Cerebellar cortex (tissue), 1 donor: Measurements from ENCODE around the gene CCDC3.
"Not testable (repeated sequence)": the region's sequence is repeated elsewhere in the genome, so short reads cannot be mapped to it uniquely, and the experiment has no call there.

Source experiments
- DNase-seq: peaks from one replicate; pipeline ENCODE4 v3.0.0-alpha.2; 2015; ENCODE audit warnings: low spot score

Gene CCDC3

GRCh38 chr10:12887780-12888179, 113.7 kb downstream of the CCDC3 start:
- no peak for DNase-seq

- DNase-seq, result no peak
These were observed 116.7 kb downstream of the CCDC3 start for GRCh38 chr10:12884851-12885250.

- DNase-seq, result no peak
These were observed 121.1 kb downstream of the CCDC3 start for GRCh38 chr10:12880423-12880822.

- no peak for DNase-seq
These were observed 124.4 kb downstream of the CCDC3 start for GRCh38 chr10:12877150-12877549.

GRCh38 chr10:12876266-12876665, 125.2 kb downstream of the CCDC3 start:
- DNase-seq, result peak; percentile 93

- DNase-seq, result peak; percentile 41
These were observed 126.4 kb downstream of the CCDC3 start for GRCh38 chr10:12875100-12875499.

- peak; percentile 64 for DNase-seq
These were observed 127.0 kb downstream of the CCDC3 start for GRCh38 chr10:12874501-12874900.

GRCh38 chr10:12873172-12873571, 128.3 kb downstream of the CCDC3 start:
- no peak for DNase-seq

GRCh38 chr10:12872577-12872976, 128.9 kb downstream of the CCDC3 start:
- no peak for DNase-seq

- DNase-seq, result no peak
These were observed 132.1 kb downstream of the CCDC3 start for GRCh38 chr10:12869427-12869826.

- no peak for DNase-seq
These were observed 133.3 kb downstream of the CCDC3 start for GRCh38 chr10:12868229-12868628.

- not testable (repeated sequence) for DNase-seq
These were observed 136.0 kb downstream of the CCDC3 start for GRCh38 chr10:12865515-12865914.

GRCh38 chr10:12862459-12862858, 139.1 kb downstream of the CCDC3 start:
- DNase-seq, result no peak

- DNase-seq, result no peak
These were observed 146.5 kb downstream of the CCDC3 start for GRCh38 chr10:12854988-12855387.

- no peak for DNase-seq
These were observed 148.8 kb downstream of the CCDC3 start for GRCh38 chr10:12852687-12853086.

- no peak for DNase-seq
These were observed 152.0 kb downstream of the CCDC3 start for GRCh38 chr10:12849319-12850181.

- no peak for DNase-seq
These were observed 152.9 kb downstream of the CCDC3 start for GRCh38 chr10:12848439-12849173.

- no peak for DNase-seq
These were observed 154.0 kb downstream of the CCDC3 start for GRCh38 chr10:12847361-12847975.

- DNase-seq, result no peak
These were observed 154.8 kb downstream of the CCDC3 start for GRCh38 chr10:12846718-12847117.
